Medulla oblongata (tissue), 1 donor: ENCODE results near the gene RPH3AL.
"Not testable (repeated sequence)": the region's sequence is repeated elsewhere in the genome, so short reads cannot be mapped to it uniquely, and the experiment has no call there.

ENCODE experiments used
- DNase-seq: peaks from one replicate; pipeline ENCODE4 v3.0.0-alpha.2; 2015; ENCODE audit errors: extremely low spot score

RPH3AL gene

GRCh38 chr17:180381-181244 lies 172.0 kb downstream of the RPH3AL start:
- no peak for DNase-seq

- no peak for DNase-seq
Observed at GRCh38 chr17:179781-180380, 172.7 kb downstream of the RPH3AL start.

DNA sequence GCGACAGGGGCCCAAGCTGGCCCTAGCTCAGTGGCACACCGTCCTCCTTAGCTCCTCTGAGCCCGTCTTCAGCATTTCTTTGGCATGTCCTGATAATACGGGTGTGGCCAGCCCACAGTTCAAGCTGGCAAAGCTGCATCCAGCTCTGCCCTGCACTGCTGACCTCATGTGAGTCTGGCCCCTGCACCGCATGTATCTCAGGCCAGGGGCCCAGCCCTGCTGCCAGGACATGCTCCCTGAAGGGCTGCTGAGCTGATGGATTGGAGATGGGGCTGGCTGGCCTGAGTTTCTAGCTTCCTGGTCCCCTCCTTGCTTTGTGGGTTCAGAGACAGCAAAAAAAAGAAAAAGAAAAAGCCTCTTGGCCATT lies 173.6 kb downstream of the RPH3AL start:
- no peak for DNase-seq

GRCh38 chr17:178292-179065 lies 174.1 kb downstream of the RPH3AL start:
- no peak for DNase-seq

DNA sequence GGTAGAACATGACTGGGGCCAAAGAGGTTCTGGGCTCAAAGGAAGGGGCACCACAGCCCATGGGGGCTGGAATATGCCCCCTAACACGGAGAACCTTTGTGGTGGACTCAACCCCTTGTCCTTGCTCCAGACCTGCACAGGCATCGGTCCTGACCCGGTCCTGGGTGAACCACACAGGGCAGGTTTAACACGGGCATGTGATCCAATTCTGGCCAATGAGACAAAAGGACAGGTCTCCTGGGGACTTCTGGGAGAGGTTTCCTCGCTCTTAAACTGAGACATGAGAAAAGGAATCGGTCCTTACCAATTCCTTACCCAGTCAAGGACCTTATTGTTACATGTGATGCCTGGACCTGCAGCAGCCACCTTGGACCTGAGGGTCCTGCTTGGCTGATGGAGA lies 174.8 kb downstream of the RPH3AL start:
- no peak for DNase-seq

- DNase-seq, result no peak
Observed at GRCh38 chr17:177155-177554, 175.5 kb downstream of the RPH3AL start.

DNA sequence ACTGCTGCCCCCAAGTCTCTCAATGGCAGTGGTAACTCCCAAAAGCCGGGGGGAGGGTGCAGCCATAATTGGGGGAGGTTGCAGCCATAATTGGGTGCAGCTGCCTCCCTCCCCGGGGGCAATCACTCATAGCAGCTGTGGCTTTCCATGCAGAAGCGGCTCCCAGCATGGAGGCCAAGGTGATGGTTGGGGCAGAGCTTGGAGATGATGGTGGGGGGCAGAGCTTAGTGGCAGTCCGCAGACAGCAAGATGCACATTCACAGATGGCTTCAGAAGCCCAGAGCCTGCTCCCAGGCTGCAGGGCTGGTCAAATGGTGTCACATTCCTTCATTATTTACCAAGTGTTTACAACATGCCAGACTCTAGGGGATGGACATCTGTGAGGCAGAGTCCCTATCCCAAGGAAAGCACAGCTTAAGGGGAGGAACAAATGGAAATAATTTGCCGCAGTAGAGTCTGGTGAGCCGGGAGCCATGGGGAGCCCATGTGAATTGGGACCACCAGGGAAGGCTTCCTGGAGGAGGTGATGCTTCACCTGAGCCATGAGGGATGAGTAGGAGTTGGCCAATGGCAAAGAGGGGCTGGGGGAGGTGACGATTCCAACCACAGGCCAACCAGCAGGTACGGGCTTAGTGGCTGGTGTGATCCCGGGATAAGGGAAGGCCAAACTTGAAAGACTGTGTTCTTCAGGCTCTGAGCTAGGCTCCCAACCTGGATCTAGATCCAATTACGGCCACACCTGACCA lies 179.3 kb downstream of the RPH3AL start:
- DNase-seq, result no peak

- no peak for DNase-seq
Observed at GRCh38 chr17:172401-172800, 180.2 kb downstream of the RPH3AL start.

GRCh38 chr17:171871-172270 lies 180.7 kb downstream of the RPH3AL start:
- DNase-seq, result no peak

GRCh38 chr17:170130-170670 lies 182.4 kb downstream of the RPH3AL start:
- no peak for DNase-seq

DNA sequence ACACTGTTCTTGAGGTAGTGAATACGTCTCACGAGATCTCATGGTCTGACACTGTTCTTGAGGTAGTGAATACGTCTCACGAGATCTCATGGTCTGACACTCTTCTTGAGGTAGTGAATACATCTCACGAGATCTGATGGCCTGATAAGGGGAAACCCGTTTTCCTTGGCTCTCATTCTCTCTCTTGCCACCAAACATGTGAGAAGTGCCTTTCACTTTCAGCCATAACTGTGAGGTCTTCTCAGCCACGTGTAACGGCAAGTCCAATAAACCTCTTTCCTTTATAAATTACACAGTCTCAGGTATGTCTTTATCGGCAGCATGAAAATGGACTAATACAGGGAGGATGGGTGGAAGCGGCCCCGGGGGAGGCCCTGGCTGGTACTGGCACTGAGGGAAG lies 184.0 kb downstream of the RPH3AL start:
- DNase-seq, result not testable (repeated sequence)

DNA sequence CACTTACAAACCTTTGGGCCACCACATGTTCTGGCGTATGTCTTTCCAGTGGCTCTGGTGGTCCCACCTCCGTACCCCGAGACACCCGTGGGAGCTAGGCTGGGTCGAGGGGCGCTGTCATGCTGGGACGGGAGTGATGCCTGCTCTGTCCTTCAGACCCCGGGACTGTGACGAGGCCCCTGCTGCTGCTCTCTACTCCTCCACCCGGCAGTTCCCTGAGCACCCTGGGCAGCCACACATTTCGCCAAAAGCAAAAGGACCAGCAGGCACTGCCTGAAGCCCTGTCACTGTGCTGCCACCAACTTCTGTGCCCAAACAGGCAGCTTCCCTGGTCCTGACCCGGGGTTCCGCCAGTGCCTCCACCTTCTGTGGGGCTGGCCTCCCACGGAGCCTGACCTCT lies 186.7 kb downstream of the RPH3AL start:
- DNase-seq, result no peak

DNA sequence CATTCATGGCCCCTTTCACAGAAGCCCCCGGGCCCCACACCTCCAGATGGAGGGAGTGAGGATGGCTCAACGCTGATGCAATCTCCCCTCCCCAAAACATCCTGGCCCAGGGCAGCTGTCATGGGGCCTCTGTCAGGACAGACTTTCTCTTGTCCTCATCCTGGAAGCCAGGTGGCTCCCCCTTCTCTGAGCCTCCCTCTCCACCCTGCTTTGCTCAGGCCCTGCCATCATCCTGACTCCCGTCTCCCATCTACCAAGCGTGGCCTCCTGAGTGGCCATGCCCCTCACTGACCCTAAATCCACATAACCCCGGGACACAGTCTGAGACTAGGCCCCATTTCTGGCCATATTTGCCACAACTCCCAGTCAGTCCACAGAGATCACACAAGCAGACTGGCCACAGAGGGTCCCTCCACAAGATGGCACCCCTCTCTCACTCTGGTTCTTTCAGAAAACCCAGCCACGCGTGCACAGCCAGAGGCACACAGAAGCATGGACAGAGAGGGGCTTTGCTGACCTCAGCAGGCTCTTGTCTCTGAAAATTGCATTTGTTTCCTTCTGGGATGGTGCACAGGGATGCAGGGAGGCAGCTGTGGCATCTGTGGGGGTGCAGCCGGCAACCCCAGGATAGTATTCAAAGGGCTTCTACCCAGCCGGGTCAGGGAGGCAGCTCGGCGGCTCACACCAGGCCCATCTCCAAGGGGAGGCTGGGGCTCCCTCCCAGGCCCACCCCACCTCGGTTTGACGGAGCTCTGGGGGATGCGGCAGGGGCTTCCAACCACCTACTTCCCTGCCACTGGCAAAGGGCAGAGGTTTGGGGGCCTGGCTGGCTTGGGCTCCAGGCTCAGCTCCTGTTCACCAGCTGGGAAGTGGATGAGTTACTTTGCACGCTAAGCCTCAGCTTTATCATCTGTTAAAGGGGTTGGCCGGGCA lies 188.0 kb downstream of the RPH3AL start:
- peak; percentile 83 for DNase-seq

DNA sequence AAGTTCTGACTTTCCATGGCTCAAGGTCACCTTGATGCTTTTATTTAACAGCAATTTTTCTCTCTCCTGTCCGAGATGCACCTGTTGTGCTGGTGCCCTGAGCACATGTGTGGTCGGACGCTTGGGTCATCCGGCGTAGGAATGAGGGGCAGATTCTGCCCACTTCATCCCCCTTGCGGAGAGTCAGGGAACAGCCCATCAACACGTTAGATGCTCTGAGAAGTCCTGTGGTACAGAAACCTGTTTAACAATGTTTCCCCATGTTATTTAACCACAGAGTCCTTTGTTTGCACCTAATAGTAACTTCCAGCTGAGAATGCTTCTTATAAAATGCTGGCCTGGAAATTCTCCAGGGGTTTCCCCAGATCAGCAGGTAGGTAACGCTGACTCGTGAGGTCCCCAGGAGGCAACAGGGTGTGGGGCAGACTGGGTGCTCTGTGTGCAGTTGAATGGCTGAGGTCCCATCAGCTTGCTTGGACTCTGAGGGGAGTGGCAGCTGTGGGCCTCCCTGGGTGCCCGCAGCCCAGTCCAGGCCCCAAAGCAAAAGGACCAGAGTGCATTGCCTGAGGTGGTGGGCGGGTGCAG lies 189.0 kb downstream of the RPH3AL start:
- DNase-seq, result no peak

DNA sequence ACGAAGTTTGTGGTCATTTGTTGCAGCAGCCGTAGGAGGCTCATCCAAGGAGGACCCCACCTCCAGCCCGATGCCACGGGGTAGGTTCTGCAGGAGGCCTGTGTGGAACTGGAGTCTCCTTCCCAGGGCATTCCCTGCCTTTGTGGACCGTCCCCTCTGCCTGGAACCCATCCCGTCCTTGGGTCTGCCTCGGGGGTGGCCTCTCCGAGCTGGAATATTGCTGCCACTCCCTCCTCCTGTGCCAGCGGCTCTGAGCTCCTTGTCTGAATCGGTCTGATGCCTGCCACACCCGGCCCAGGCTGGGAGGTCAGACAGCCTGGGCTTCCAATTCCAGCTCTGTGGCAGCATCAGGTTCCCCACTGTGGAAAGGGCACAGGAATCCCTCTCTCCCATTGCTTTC lies 189.9 kb downstream of the RPH3AL start:
- no peak for DNase-seq
